Measurements from ENCODE around the gene RNF7. TPM values are rescaled to one million over a fixed set of nuclear protein-coding genes. Genes with fewer than 3 reads are reported as not detected.
"Not testable (repeated sequence)": the region's sequence is repeated elsewhere in the genome, so short reads cannot be mapped to it uniquely, and the experiment has no call there.

The RNF7 gene
- 106 TPM for polyA plus RNA-seq (2013, experiment 1 of 2; ENCODE audit: insufficient read length)
- 109 TPM for polyA plus RNA-seq (2013, experiment 2 of 2; ENCODE audit: insufficient read length)

- DNase-seq, result peak; percentile 97
Measured at GRCh38 chr3:141738022-141738890, at the start of gene RNF7. RNF7 (plus strand) TSS chr3:141738298; CDS start chr3:141738342, 44 bp downstream.

- no peak for DNase-seq
Measured at GRCh38 chr3:141690431-141691072, 47.5 kb upstream of the RNF7 start.

- DNase-seq, result not testable (repeated sequence)
Measured at GRCh38 chr3:141691471-141691870, 46.6 kb upstream of the RNF7 start.

- not testable (repeated sequence) for DNase-seq
Measured at GRCh38 chr3:141692973-141693372, 45.1 kb upstream of the RNF7 start.

GRCh38 chr3:141699324-141699723, 38.8 kb upstream of the RNF7 start:
- DNase-seq, result no peak

GRCh38 chr3:141699897-141700296, 38.2 kb upstream of the RNF7 start:
- no peak for DNase-seq

- DNase-seq, result not testable (repeated sequence)
Measured at GRCh38 chr3:141703367-141703766, 34.7 kb upstream of the RNF7 start.

GRCh38 chr3:141707741-141708203, 30.3 kb upstream of the RNF7 start:
- peak; percentile 84 for DNase-seq

GRCh38 chr3:141708367-141708766, 29.7 kb upstream of the RNF7 start:
- no peak for DNase-seq

GRCh38 chr3:141709126-141709770, 28.9 kb upstream of the RNF7 start:
- DNase-seq, result no peak

- DNase-seq, result no peak
Measured at GRCh38 chr3:141710121-141710520, 28.0 kb upstream of the RNF7 start.

- peak; percentile 91 for DNase-seq
Measured at GRCh38 chr3:141710888-141711616, 27.0 kb upstream of the RNF7 start.

- DNase-seq, result no peak
Measured at GRCh38 chr3:141714671-141715070, 23.4 kb upstream of the RNF7 start.

- no peak for DNase-seq
Measured at GRCh38 chr3:141722081-141722480, 16.0 kb upstream of the RNF7 start.

- no peak for DNase-seq
Measured at GRCh38 chr3:141722648-141723047, 15.4 kb upstream of the RNF7 start.

GRCh38 chr3:141723255-141723654, 14.8 kb upstream of the RNF7 start:
- DNase-seq, result no peak

- DNase-seq, result no peak
Measured at GRCh38 chr3:141724186-141724585, 13.9 kb upstream of the RNF7 start.

GRCh38 chr3:141725036-141725435, 13.1 kb upstream of the RNF7 start:
- DNase-seq, result peak; percentile 48

GRCh38 chr3:141726483-141726882, 11.6 kb upstream of the RNF7 start:
- DNase-seq, result no peak

GRCh38 chr3:141728355-141728892, 9.7 kb upstream of the RNF7 start:
- DNase-seq, result no peak

GRCh38 chr3:141729240-141729639, 8.9 kb upstream of the RNF7 start:
- no peak for DNase-seq

GRCh38 chr3:141735176-141735575, 2.9 kb upstream of the RNF7 start:
- no peak for DNase-seq
